ENCODE measurements around the gene COL13A1.
A peak's percentile ranks its signal among the peaks of the same experiment; 100 is the strongest.

Gene COL13A1

GRCh38 chr10:69767793-69768192, 33.9 kb upstream of the COL13A1 start:
- H3K9me3 ChIP-seq (ENCODE audit: control insufficient read depth, insufficient read depth, low read length), result no peaks in the 10 kb centered on the region
- no peak overlapping the region for H3K9ac ChIP-seq (ENCODE audit: low read depth, low read length)

GRCh38 chr10:69768386-69768785, 33.3 kb upstream of the COL13A1 start:
- H3K27ac ChIP-seq (ENCODE audit: low read depth, low read length), result no peak overlapping the region
- no peak overlapping the region for H3K9ac ChIP-seq (ENCODE audit: low read depth, low read length)
- no peaks in the 10 kb centered on the region for H3K9me3 ChIP-seq (ENCODE audit: control insufficient read depth, insufficient read depth, low read length)

More at GRCh38 chr10:69767793-69768192, 33.9 kb upstream of the COL13A1 start:
- no peak overlapping the region for H3K4me3 ChIP-seq (ENCODE audit: low read depth, low read length)
- H3K27me3 ChIP-seq (ENCODE audit: control insufficient read depth, insufficient read depth, low read length), result no peaks in the 10 kb centered on the region; the same call in 1 of the 2 replicates
- no peaks in the 10 kb centered on the region for H3K36me3 ChIP-seq (ENCODE audit: control insufficient read depth, insufficient read depth, low read length)
- H3K4me1 ChIP-seq (ENCODE audit: control insufficient read depth, insufficient read depth, low read length), result peaks cover 12% of the 10 kb centered on the region
- no peak overlapping the region for H3K27ac ChIP-seq (ENCODE audit: low read depth, low read length)

GRCh38 chr10:69769395-69769992, 32.2 kb upstream of the COL13A1 start:
- Histone ChIP-seq H3K9ac (ENCODE audit: low read depth, low read length) (no peak overlapping the region), H3K27ac (ENCODE audit: low read depth, low read length) (peak overlapping the region; percentile 73), H3K36me3 (ENCODE audit: control insufficient read depth, insufficient read depth, low read length) (no peaks in the 10 kb centered on the region), H3K27me3 (ENCODE audit: control insufficient read depth, insufficient read depth, low read length) (no peaks in the 10 kb centered on the region; the same call in 1 of the 2 replicates), H3K9me3 (ENCODE audit: control insufficient read depth, insufficient read depth, low read length) (no peaks in the 10 kb centered on the region), H3K4me1 (ENCODE audit: control insufficient read depth, insufficient read depth, low read length) (peaks cover 12% of the 10 kb centered on the region), H3K4me3 (ENCODE audit: low read depth, low read length) (no peak overlapping the region)

More at GRCh38 chr10:69768386-69768785, 33.3 kb upstream of the COL13A1 start:
- Histone ChIP-seq H3K4me3 (ENCODE audit: low read depth, low read length) (no peak overlapping the region), H3K4me1 (ENCODE audit: control insufficient read depth, insufficient read depth, low read length) (peaks cover 12% of the 10 kb centered on the region), H3K27me3 (ENCODE audit: control insufficient read depth, insufficient read depth, low read length) (no peaks in the 10 kb centered on the region; the same call in 1 of the 2 replicates), H3K36me3 (ENCODE audit: control insufficient read depth, insufficient read depth, low read length) (no peaks in the 10 kb centered on the region)

DNA sequence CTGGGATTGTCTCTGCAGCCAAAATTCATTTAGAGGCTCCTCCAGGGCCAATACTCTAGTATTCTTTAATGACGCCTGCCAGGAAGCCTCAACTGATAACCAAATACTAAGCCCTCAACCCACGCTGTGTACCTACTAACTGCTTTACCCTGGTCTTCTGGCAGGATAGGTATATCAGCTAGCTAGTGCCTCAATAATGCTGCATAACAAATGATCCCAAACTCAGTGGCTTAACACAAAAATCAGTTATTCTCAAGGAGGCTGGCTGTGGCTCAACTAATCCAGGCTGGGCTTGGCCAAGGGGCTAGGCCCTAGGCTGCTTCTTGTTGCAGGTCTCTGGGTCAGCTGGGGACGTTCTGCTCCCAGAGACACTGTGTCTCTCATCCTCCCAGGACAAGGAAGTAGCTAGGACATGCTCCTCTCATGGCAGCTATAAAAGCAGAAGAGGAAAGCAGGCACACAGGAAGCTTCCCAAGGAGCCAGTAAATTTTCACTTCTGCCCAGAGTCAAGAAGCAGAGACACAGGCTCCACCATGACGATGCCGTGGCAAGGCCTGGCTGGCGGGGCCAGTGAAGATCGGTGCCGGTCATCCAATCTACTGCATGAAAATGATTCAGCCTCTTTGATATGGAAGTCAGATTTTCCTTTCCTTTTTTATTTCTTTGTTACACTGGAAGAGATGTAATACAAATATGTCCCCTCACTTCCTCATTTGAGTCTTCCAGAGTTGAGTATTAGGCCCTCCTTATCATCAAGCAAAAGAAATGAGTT, 28.6 kb upstream of the COL13A1 start:
- H3K27me3 ChIP-seq (ENCODE audit: control insufficient read depth, insufficient read depth, low read length), result no peaks in the 10 kb centered on the region; the same call in 1 of the 2 replicates
- H3K27ac ChIP-seq (ENCODE audit: low read depth, low read length), result no peak overlapping the region
- H3K9me3 ChIP-seq (ENCODE audit: control insufficient read depth, insufficient read depth, low read length), result no peaks in the 10 kb centered on the region

DNA sequence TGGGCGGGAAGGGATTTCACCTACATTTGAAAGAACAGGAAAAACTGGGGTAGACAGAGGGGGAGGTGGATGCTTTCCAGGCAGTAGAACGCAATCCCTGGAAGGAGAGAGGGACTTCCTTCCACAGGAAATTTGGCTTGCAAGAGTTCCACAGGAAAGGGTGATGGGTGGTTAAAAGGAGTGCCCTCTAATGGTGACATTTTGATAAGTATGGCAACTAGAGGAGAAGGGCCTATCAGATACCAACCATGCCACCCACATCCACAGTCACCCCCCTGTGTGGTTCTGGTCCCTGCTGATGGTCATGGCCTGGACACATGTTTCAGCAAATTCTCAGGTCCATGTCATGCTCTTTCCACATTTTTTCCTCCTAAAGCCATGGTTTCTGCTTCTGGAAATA, 27.1 kb upstream of the COL13A1 start:
- H3K27ac ChIP-seq (ENCODE audit: low read depth, low read length), result no peak overlapping the region
- no peaks in the 10 kb centered on the region for H3K9me3 ChIP-seq (ENCODE audit: control insufficient read depth, insufficient read depth, low read length)
- peaks cover 3% of the 10 kb centered on the region for H3K4me1 ChIP-seq (ENCODE audit: control insufficient read depth, insufficient read depth, low read length)
- no peak overlapping the region for H3K9ac ChIP-seq (ENCODE audit: low read depth, low read length)
- H3K36me3 ChIP-seq (ENCODE audit: control insufficient read depth, insufficient read depth, low read length), result no peaks in the 10 kb centered on the region
- no peaks in the 10 kb centered on the region; the same call in 1 of the 2 replicates for H3K27me3 ChIP-seq (ENCODE audit: control insufficient read depth, insufficient read depth, low read length)
- no peak overlapping the region for H3K4me3 ChIP-seq (ENCODE audit: low read depth, low read length)

More for the DNA sequence above, 28.6 kb upstream of the COL13A1 start:
- no peaks in the 10 kb centered on the region for H3K36me3 ChIP-seq (ENCODE audit: control insufficient read depth, insufficient read depth, low read length)
- no peak overlapping the region for H3K9ac ChIP-seq (ENCODE audit: low read depth, low read length)
- no peak overlapping the region for H3K4me3 ChIP-seq (ENCODE audit: low read depth, low read length)
- H3K4me1 ChIP-seq (ENCODE audit: control insufficient read depth, insufficient read depth, low read length), result peaks cover 12% of the 10 kb centered on the region

GRCh38 chr10:69780077-69780476, 21.6 kb upstream of the COL13A1 start:
- H3K4me1 ChIP-seq (ENCODE audit: control insufficient read depth, insufficient read depth, low read length), result no peaks in the 10 kb centered on the region

DNA sequence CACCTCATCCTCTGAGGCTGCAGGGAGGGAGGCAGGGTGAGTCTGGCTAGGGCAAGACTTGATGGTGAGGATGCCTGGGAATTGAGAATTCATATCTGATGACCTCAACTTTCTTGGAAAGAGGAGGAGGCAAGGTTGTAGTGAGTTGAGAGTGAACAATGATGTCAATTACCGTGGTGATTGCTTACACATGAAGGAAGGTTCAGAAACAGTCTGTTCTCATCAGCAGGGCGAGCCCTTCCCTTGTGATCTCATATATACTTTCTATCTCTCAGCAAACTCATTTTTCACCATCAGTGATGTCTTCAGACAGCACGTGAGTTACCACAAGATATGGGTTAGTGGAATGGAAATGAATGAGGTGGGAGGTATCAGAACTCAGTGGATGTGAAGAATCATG, 20.1 kb upstream of the COL13A1 start:
- no peaks in the 10 kb centered on the region for H3K36me3 ChIP-seq (ENCODE audit: control insufficient read depth, insufficient read depth, low read length)
- H3K27ac ChIP-seq (ENCODE audit: low read depth, low read length), result no peak overlapping the region
- no peak overlapping the region for H3K9ac ChIP-seq (ENCODE audit: low read depth, low read length)
- H3K9me3 ChIP-seq (ENCODE audit: control insufficient read depth, insufficient read depth, low read length), result no peaks in the 10 kb centered on the region
- H3K4me1 ChIP-seq (ENCODE audit: control insufficient read depth, insufficient read depth, low read length), result no peaks in the 10 kb centered on the region
- peaks cover 13% of the 10 kb centered on the region for H3K27me3 ChIP-seq (ENCODE audit: control insufficient read depth, insufficient read depth, low read length)
- no peak overlapping the region for H3K4me3 ChIP-seq (ENCODE audit: low read depth, low read length)

More at GRCh38 chr10:69780077-69780476, 21.6 kb upstream of the COL13A1 start:
- Histone ChIP-seq H3K36me3 (ENCODE audit: control insufficient read depth, insufficient read depth, low read length) (no peaks in the 10 kb centered on the region), H3K9me3 (ENCODE audit: control insufficient read depth, insufficient read depth, low read length) (no peaks in the 10 kb centered on the region), H3K4me3 (ENCODE audit: low read depth, low read length) (no peak overlapping the region), H3K27ac (ENCODE audit: low read depth, low read length) (no peak overlapping the region), H3K9ac (ENCODE audit: low read depth, low read length) (no peak overlapping the region), H3K27me3 (ENCODE audit: control insufficient read depth, insufficient read depth, low read length) (peaks cover 13% of the 10 kb centered on the region)

- no peak overlapping the region for H3K27ac ChIP-seq (ENCODE audit: low read depth, low read length)
- no peaks in the 10 kb centered on the region for H3K4me1 ChIP-seq (ENCODE audit: control insufficient read depth, insufficient read depth, low read length)
- no peak overlapping the region for H3K4me3 ChIP-seq (ENCODE audit: low read depth, low read length)
- H3K9me3 ChIP-seq (ENCODE audit: control insufficient read depth, insufficient read depth, low read length), result no peaks in the 10 kb centered on the region
- peaks cover 13% of the 10 kb centered on the region for H3K27me3 ChIP-seq (ENCODE audit: control insufficient read depth, insufficient read depth, low read length)
- H3K9ac ChIP-seq (ENCODE audit: low read depth, low read length), result no peak overlapping the region
- H3K36me3 ChIP-seq (ENCODE audit: control insufficient read depth, insufficient read depth, low read length), result no peaks in the 10 kb centered on the region
Observed at GRCh38 chr10:69783515-69783914, 18.2 kb upstream of the COL13A1 start.

DNA sequence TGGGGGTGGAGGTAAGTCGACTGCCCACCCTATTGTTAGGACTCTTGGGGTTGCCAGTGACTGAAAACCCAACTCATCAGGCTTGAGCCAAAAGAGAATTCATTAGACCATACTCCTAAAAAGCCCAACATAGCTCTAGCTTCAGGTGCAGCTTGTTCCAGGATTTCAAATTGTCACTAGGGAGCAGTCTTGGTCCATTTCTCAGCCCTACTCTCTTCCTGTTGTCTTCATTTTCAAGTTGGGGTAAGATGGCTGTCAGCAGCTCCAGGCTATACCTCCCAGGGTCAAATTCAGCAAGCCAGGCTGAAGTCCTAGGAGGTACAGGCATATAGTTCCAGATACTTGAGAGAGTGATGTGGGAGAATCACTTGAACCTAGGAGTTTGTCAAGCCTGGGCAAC, 14.9 kb upstream of the COL13A1 start:
- H3K4me3 ChIP-seq (ENCODE audit: low read depth, low read length), result no peak overlapping the region
- H3K9me3 ChIP-seq (ENCODE audit: control insufficient read depth, insufficient read depth, low read length), result no peaks in the 10 kb centered on the region

DNA sequence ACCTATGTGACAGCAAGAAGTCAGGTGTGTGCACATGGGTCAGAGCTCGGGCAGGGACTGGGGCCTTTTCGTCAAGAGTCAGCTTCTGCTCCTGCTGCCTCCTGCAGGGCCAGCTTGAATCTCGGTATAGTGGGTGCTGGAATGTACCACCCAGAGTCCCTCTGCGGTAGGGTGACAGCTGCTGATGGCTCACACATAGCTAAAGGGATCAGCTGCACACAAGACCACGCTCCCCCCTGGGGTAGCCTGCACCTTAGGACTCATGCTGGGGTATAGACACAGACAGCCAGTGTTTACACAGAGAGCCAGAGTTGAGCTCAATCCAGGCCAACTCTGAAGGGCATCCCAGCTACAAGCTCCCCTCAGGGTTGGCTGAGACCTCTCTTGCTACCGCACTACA, 14.0 kb upstream of the COL13A1 start:
- Histone ChIP-seq H3K9ac (ENCODE audit: low read depth, low read length) (no peak overlapping the region), H3K36me3 (ENCODE audit: control insufficient read depth, insufficient read depth, low read length) (no peaks in the 10 kb centered on the region), H3K27ac (ENCODE audit: low read depth, low read length) (no peak overlapping the region), H3K9me3 (ENCODE audit: control insufficient read depth, insufficient read depth, low read length) (no peaks in the 10 kb centered on the region), H3K4me1 (ENCODE audit: control insufficient read depth, insufficient read depth, low read length) (no peaks in the 10 kb centered on the region), H3K4me3 (ENCODE audit: low read depth, low read length) (no peak overlapping the region), H3K27me3 (ENCODE audit: control insufficient read depth, insufficient read depth, low read length) (peaks cover 2% of the 10 kb centered on the region; the same call in 1 of the 2 replicates)

More for the DNA sequence above, 14.9 kb upstream of the COL13A1 start:
- Histone ChIP-seq H3K27me3 (ENCODE audit: control insufficient read depth, insufficient read depth, low read length) (peaks cover 11% of the 10 kb centered on the region), H3K4me1 (ENCODE audit: control insufficient read depth, insufficient read depth, low read length) (no peaks in the 10 kb centered on the region), H3K27ac (ENCODE audit: low read depth, low read length) (no peak overlapping the region), H3K36me3 (ENCODE audit: control insufficient read depth, insufficient read depth, low read length) (no peaks in the 10 kb centered on the region), H3K9ac (ENCODE audit: low read depth, low read length) (no peak overlapping the region)

DNA sequence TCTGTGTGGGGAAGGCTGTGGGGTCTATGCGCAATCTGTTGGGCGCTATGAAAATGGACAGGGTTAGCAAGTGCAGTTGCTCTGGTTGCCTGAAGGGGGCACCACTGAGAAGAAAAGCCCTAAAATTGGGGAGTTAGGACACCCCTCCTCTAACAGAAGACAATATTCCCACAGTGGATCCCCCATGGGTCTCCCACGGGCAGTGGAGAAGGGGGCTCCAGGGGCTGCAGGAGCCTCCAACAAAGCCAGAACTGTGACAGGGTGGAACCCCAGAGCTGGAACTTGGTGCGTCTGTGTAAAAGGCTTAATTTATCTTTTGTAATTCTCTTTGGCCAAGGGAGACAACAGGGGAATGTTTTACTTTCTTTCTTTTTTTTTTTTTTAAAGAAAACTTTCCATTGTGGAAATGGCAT, 12.5 kb upstream of the COL13A1 start:
- H3K9ac ChIP-seq (ENCODE audit: low read depth, low read length), result no peak overlapping the region
- no peak overlapping the region for H3K4me3 ChIP-seq (ENCODE audit: low read depth, low read length)
- H3K4me1 ChIP-seq (ENCODE audit: control insufficient read depth, insufficient read depth, low read length), result no peaks in the 10 kb centered on the region
- H3K9me3 ChIP-seq (ENCODE audit: control insufficient read depth, insufficient read depth, low read length), result no peaks in the 10 kb centered on the region
- no peak overlapping the region for H3K27ac ChIP-seq (ENCODE audit: low read depth, low read length)
- no peaks in the 10 kb centered on the region for H3K27me3 ChIP-seq (ENCODE audit: control insufficient read depth, insufficient read depth, low read length)
- no peaks in the 10 kb centered on the region for H3K36me3 ChIP-seq (ENCODE audit: control insufficient read depth, insufficient read depth, low read length)
